ENCODE measurements around the gene XRCC3. TPM values are rescaled to one million over a fixed set of nuclear protein-coding genes. Genes with fewer than 3 reads are reported as not detected.

The XRCC3 gene
- total and polyA plus RNA-seq, 4 donors = 1.7 to 14.1 (median 2.8) TPM

DNA sequence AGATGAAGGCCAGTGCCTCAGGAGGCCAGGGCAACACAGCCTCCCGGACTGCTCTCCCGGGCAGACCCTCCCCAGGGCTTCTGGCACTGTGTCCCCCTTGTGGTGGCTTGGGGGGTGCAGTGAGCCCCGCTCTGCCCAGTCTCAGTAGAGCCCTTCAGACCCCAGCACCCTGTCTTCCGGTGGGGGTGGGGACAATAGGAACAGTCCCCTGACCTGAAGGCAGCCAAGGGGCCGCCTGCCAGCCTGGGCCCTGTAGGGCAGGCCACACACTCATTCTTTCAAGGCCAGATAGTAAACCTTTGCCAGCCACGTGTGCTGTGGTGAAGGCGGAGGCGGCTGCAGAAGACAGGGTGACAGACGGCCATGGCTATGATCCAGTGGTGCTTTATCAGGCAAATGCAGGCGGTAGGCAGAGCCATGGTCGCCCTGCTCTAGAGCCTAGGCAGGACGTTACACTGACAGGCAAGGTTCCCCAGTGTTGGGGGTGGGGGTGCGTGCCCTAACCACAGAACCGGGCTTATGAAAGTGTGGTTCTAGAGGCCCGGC lies 15.3 kb upstream of the XRCC3 start:
- Histone ChIP-seq H3K9ac (ENCODE audit: low read depth in 1 of 2, low read length in 2 of 2) (no peak overlapping the region), H3K27ac (ENCODE audit: low read depth in 1 of 2, low read length in 2 of 2) (peak overlapping the region; percentile 21 to 58), H3K4me1 (ENCODE audit: control insufficient read depth in 4 of 4, insufficient read depth in 4 of 4, low read length in 3 of 4) (peaks cover 0 to 11% (median 7%) of the 10 kb centered on the region in 4 donors)

More for the DNA sequence above, 15.3 kb upstream of the XRCC3 start:
- DNase-seq (ENCODE audit: low spot score) = peak; percentile 82
- TF ChIP-seq FOXA1 (IDR thresholded peaks at IDR 0.05) (no peak), JUND (IDR thresholded peaks at IDR 0.05) (no peak), HNF4G (IDR thresholded peaks at IDR 0.05) (no peak), RAD21 (IDR thresholded peaks at IDR 0.05) (peak in 1 of 2 donors; percentile 36), YY1 (IDR thresholded peaks at IDR 0.05) (peak; percentile 85), GABPA (IDR thresholded peaks at IDR 0.05 in 1 of 2, conservative IDR thresholded peaks at IDR 0.05 in 1 of 2) (peak in 1 of 2 donors; percentile 25), FOXA2 (IDR thresholded peaks at IDR 0.05) (no peak), HNF4A (conservative IDR thresholded peaks at IDR 0.05) (peak; percentile 42 to 80), EGR1 (IDR thresholded peaks at IDR 0.05; ENCODE audit: low read depth in 2 of 2) (peak; percentile 49 to 80), RXRA (IDR thresholded peaks at IDR 0.05) (peak; percentile 49 to 85), TAF1 (conservative IDR thresholded peaks at IDR 0.05) (no peak), NR2F2 (IDR thresholded peaks at IDR 0.05) (no peak), SP1 (IDR thresholded peaks at IDR 0.05) (peak; percentile 26)
- TF ChIP-seq, protein P1, sequence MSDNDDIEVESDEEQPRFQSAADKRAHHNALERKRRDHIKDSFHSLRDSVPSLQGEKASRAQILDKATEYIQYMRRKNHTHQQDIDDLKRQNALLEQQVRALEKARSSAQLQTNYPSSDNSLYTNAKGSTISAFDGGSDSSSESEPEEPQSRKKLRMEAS (IDR thresholded peaks at IDR 0.05) = no peak
- TF ChIP-seq, protein P2, sequence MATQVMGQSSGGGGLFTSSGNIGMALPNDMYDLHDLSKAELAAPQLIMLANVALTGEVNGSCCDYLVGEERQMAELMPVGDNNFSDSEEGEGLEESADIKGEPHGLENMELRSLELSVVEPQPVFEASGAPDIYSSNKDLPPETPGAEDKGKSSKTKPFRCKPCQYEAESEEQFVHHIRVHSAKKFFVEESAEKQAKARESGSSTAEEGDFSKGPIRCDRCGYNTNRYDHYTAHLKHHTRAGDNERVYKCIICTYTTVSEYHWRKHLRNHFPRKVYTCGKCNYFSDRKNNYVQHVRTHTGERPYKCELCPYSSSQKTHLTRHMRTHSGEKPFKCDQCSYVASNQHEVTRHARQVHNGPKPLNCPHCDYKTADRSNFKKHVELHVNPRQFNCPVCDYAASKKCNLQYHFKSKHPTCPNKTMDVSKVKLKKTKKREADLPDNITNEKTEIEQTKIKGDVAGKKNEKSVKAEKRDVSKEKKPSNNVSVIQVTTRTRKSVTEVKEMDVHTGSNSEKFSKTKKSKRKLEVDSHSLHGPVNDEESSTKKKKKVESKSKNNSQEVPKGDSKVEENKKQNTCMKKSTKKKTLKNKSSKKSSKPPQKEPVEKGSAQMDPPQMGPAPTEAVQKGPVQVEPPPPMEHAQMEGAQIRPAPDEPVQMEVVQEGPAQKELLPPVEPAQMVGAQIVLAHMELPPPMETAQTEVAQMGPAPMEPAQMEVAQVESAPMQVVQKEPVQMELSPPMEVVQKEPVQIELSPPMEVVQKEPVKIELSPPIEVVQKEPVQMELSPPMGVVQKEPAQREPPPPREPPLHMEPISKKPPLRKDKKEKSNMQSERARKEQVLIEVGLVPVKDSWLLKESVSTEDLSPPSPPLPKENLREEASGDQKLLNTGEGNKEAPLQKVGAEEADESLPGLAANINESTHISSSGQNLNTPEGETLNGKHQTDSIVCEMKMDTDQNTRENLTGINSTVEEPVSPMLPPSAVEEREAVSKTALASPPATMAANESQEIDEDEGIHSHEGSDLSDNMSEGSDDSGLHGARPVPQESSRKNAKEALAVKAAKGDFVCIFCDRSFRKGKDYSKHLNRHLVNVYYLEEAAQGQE (IDR thresholded peaks at IDR 0.05) = no peak
- TF ChIP-seq, protein P3, sequence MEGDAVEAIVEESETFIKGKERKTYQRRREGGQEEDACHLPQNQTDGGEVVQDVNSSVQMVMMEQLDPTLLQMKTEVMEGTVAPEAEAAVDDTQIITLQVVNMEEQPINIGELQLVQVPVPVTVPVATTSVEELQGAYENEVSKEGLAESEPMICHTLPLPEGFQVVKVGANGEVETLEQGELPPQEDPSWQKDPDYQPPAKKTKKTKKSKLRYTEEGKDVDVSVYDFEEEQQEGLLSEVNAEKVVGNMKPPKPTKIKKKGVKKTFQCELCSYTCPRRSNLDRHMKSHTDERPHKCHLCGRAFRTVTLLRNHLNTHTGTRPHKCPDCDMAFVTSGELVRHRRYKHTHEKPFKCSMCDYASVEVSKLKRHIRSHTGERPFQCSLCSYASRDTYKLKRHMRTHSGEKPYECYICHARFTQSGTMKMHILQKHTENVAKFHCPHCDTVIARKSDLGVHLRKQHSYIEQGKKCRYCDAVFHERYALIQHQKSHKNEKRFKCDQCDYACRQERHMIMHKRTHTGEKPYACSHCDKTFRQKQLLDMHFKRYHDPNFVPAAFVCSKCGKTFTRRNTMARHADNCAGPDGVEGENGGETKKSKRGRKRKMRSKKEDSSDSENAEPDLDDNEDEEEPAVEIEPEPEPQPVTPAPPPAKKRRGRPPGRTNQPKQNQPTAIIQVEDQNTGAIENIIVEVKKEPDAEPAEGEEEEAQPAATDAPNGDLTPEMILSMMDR (IDR thresholded peaks at IDR 0.05; ENCODE audit: low read depth, low read length, missing input control) = no peak
- TF ChIP-seq, protein P4, sequence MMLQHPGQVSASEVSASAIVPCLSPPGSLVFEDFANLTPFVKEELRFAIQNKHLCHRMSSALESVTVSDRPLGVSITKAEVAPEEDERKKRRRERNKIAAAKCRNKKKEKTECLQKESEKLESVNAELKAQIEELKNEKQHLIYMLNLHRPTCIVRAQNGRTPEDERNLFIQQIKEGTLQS (IDR thresholded peaks at IDR 0.05) = no peak
- TF ChIP-seq, protein P5, sequence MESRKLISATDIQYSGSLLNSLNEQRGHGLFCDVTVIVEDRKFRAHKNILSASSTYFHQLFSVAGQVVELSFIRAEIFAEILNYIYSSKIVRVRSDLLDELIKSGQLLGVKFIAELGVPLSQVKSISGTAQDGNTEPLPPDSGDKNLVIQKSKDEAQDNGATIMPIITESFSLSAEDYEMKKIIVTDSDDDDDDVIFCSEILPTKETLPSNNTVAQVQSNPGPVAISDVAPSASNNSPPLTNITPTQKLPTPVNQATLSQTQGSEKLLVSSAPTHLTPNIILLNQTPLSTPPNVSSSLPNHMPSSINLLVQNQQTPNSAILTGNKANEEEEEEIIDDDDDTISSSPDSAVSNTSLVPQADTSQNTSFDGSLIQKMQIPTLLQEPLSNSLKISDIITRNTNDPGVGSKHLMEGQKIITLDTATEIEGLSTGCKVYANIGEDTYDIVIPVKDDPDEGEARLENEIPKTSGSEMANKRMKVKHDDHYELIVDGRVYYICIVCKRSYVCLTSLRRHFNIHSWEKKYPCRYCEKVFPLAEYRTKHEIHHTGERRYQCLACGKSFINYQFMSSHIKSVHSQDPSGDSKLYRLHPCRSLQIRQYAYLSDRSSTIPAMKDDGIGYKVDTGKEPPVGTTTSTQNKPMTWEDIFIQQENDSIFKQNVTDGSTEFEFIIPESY (IDR thresholded peaks at IDR 0.05) = no peak
- H3K27me3 ChIP-seq (ENCODE audit: control insufficient read depth in 4 of 4, insufficient read depth in 4 of 4, low read length in 3 of 4) = no peaks in the 10 kb centered on the region
- H3K4me3 ChIP-seq (ENCODE audit: low read depth in 1 of 3, low read length in 3 of 3) = no peak overlapping the region
- H3K9me3 ChIP-seq (ENCODE audit: control insufficient read depth in 4 of 4, low read length in 3 of 4) = no peaks in the 10 kb centered on the region
- H3K36me3 ChIP-seq (ENCODE audit: control insufficient read depth in 4 of 4, insufficient read depth in 3 of 4, low read depth in 1 of 4, low read length in 3 of 4) = peaks cover 0 to 31% (median 19%) of the 10 kb centered on the region in 4 donors
- 55% methylated on average over 15 of the region's 15 CpGs for WGBS

All from liver (tissue), 9 donors.